GM20431 (cell line): ENCODE results near the gene PHF24.
"Not testable (repeated sequence)": the region's sequence is repeated elsewhere in the genome, so short reads cannot be mapped to it uniquely, and the experiment has no call there.

Source experiments
- in situ Hi-C: fragments of 300-500 bp; cut with MseI, MboI; formaldehyde crosslinking; loops from one replicate; pipeline ENCODE4 v1.15.0; 2020; ENCODE audit warnings: low sequenced_read_pairs; ENCODE audit not compliant: unreplicated experiment

Gene PHF24

GRCh38 chr9:34994900-34995669 lies 37.0 kb downstream of the PHF24 start:
- in situ Hi-C loops, result no loop called here

- in situ Hi-C loops, result no loop called here
Observed at GRCh38 chr9:34995670-34996060, 37.6 kb downstream of the PHF24 start.

- in situ Hi-C loops, result no loop called here
Observed at GRCh38 chr9:34996181-34996904, 38.3 kb downstream of the PHF24 start.

- in situ Hi-C loops, result no loop called here
Observed at GRCh38 chr9:34996905-34997279, 38.8 kb downstream of the PHF24 start.

- in situ Hi-C loops, result no loop called here
Observed at GRCh38 chr9:34997379-34997781, 39.3 kb downstream of the PHF24 start.

GRCh38 chr9:34998266-34998665 lies 40.2 kb downstream of the PHF24 start:
- in situ Hi-C loops, result no loop called here

GRCh38 chr9:34999576-34999975 lies 41.5 kb downstream of the PHF24 start:
- in situ Hi-C loops, result no loop called here

GRCh38 chr9:35000535-35001284 lies 42.6 kb downstream of the PHF24 start:
- in situ Hi-C loops, result no loop called here

- in situ Hi-C loops, result no loop called here
Observed at GRCh38 chr9:35001285-35001677, 43.2 kb downstream of the PHF24 start.

GRCh38 chr9:35001803-35002502 lies 43.9 kb downstream of the PHF24 start:
- in situ Hi-C loops, result no loop called here

- in situ Hi-C loops, result no loop called here
Observed at GRCh38 chr9:35002623-35003022, 44.5 kb downstream of the PHF24 start.

- in situ Hi-C loops, result not testable (repeated sequence)
Observed at GRCh38 chr9:35004299-35004698, 46.2 kb downstream of the PHF24 start.

GRCh38 chr9:35010351-35010958 lies 52.4 kb downstream of the PHF24 start:
- in situ Hi-C loops, result no loop called here

GRCh38 chr9:35014517-35014916 lies 56.4 kb downstream of the PHF24 start:
- in situ Hi-C loops, result no loop called here

- in situ Hi-C loops, result not testable (repeated sequence)
Observed at GRCh38 chr9:35023443-35023842, 65.4 kb downstream of the PHF24 start.

- in situ Hi-C loops, result no loop called here
Observed at GRCh38 chr9:35026671-35027070, 68.6 kb downstream of the PHF24 start.

GRCh38 chr9:35027374-35027773 lies 69.3 kb downstream of the PHF24 start:
- in situ Hi-C loops, result no loop called here

GRCh38 chr9:35027860-35028259 lies 69.8 kb downstream of the PHF24 start:
- in situ Hi-C loops, result no loop called here

GRCh38 chr9:35028341-35028740 lies 70.3 kb downstream of the PHF24 start:
- in situ Hi-C loops, result no loop called here

- in situ Hi-C loops, result no loop called here
Observed at GRCh38 chr9:35029241-35029640, 71.2 kb downstream of the PHF24 start.
